Astrocyte (in vitro differentiated cells and primary cell): Measurements from ENCODE around the gene GRK3. TPM values are rescaled to one million over a fixed set of nuclear protein-coding genes. Genes with fewer than 3 reads are reported as not detected.
A peak's percentile ranks its signal among the peaks of the same experiment; 100 is the strongest.
"Not testable (repeated sequence)": the region's sequence is repeated elsewhere in the genome, so short reads cannot be mapped to it uniquely, and the experiment has no call there.

Experiments
- DNase-seq: peaks from one replicate; pipeline ENCODE4 v3.0.0-alpha.2; 2010; ENCODE audit warnings: low read depth
- FAIRE-seq: peaks from 2 replicates; lab custom pipeline; 2011; peaks lifted over from hg19 to GRCh38; lab: Jason Lieb, UNC
- H2AFZ ChIP-seq: 2 replicates; pipeline ENCODE4 v1.6.0; 2012; ENCODE audit warnings: low read depth, low read length, inconsistent platforms
- H3K27ac ChIP-seq: 2 replicates; pipeline ENCODE4 v1.5.1; 2011; ENCODE audit warnings: low read depth, low read length, inconsistent platforms
- H3K27me3 ChIP-seq: 2 replicates; pipeline ENCODE4 v1.6.0; 2011; ENCODE audit warnings: low read length, inconsistent platforms; ENCODE audit not compliant: insufficient read depth
- H3K36me3 ChIP-seq: 2 replicates; pipeline ENCODE4 v1.5.1; 2011; ENCODE audit warnings: low read length, inconsistent platforms; ENCODE audit not compliant: insufficient read depth
- H3K4me1 ChIP-seq: 2 replicates; pipeline ENCODE4 v1.5.1; 2011; ENCODE audit warnings: low read length, inconsistent platforms; ENCODE audit not compliant: insufficient read depth
- H3K4me2 ChIP-seq: 2 replicates; pipeline ENCODE4 v1.6.0; 2012; ENCODE audit warnings: low read length, inconsistent platforms
- H3K4me3 ChIP-seq: 2 replicates; pipeline ENCODE4 v1.5.1; 2011; ENCODE audit warnings: low read depth, mild to moderate bottlenecking, low read length, inconsistent platforms; ENCODE audit not compliant: insufficient read depth
- H3K79me2 ChIP-seq: 2 replicates; pipeline ENCODE4 v1.6.0; 2012; ENCODE audit warnings: mild to moderate bottlenecking, low read length, inconsistent platforms; ENCODE audit not compliant: insufficient read depth
- H3K9ac ChIP-seq: 2 replicates; pipeline ENCODE4 v1.6.0; 2012; ENCODE audit warnings: mild to moderate bottlenecking, low read length, inconsistent platforms
- H3K9me3 ChIP-seq: 2 replicates; pipeline ENCODE4 v1.5.1; 2012; ENCODE audit warnings: low read depth, mild to moderate bottlenecking, low read length, inconsistent platforms; ENCODE audit not compliant: insufficient read depth
- H4K20me1 ChIP-seq: 2 replicates; pipeline ENCODE4 v1.6.0; 2012; ENCODE audit warnings: low read length, inconsistent platforms; ENCODE audit not compliant: insufficient read depth
- H3K27ac Mint-ChIP-seq: one replicate; pipeline ENCODE4 v1.8.0; 2021; ENCODE audit warnings: mild to moderate bottlenecking, mixed read lengths; ENCODE audit not compliant: unreplicated experiment
- H3K27me3 Mint-ChIP-seq: one replicate; pipeline ENCODE4 v1.8.0; 2021; ENCODE audit warnings: low read depth, mixed read lengths; ENCODE audit not compliant: unreplicated experiment
- H3K36me3 Mint-ChIP-seq: one replicate; pipeline ENCODE4 v1.8.0; 2021; ENCODE audit warnings: low read depth, mixed read lengths; ENCODE audit not compliant: unreplicated experiment
- H3K4me1 Mint-ChIP-seq: one replicate; pipeline ENCODE4 v1.8.0; 2021; ENCODE audit warnings: low read depth, mixed read lengths; ENCODE audit not compliant: unreplicated experiment
- H3K4me3 Mint-ChIP-seq: one replicate; pipeline ENCODE4 v1.8.0; 2021; ENCODE audit warnings: mild to moderate bottlenecking, moderate library complexity, mixed read lengths; ENCODE audit not compliant: unreplicated experiment
- H3K9me3 Mint-ChIP-seq: one replicate; pipeline ENCODE4 v1.8.0; 2021; ENCODE audit warnings: mild to moderate bottlenecking, mixed read lengths; ENCODE audit not compliant: unreplicated experiment
- CTCF ChIP-seq: IDR thresholded peaks from 2 replicates; pipeline ENCODE4 v1.5.1; 2011; ENCODE audit warnings: low read depth, mild to moderate bottlenecking, inconsistent platforms, low read length, moderate library complexity; ENCODE audit not compliant: insufficient read depth
- EZH2 ChIP-seq: IDR thresholded peaks from 2 replicates; pipeline ENCODE4 v1.6.1; 2012; ENCODE audit warnings: mild to moderate bottlenecking, low read length, inconsistent platforms; ENCODE audit not compliant: insufficient read depth
- total RNA-seq: library from RNA; stranded (reverse); gene quantifications from 2 replicates; pipeline ENCODE4 v1.2.1, GENCODE V29; 2021

The GRK3 gene
- total RNA-seq, 1 donor from 2014 or later: 7.2 TPM

- peak overlapping the region; percentile 12 for H3K27ac Mint-ChIP-seq
- peaks cover 6% of the 10 kb centered on the region for H3K4me1 Mint-ChIP-seq
- no peak overlapping the region for H3K4me3 Mint-ChIP-seq
Observed at GRCh38 chr22:25555586-25555985, 8.9 kb upstream of the GRK3 start.

GRCh38 chr22:25557218-25557617 is 7.3 kb upstream of the GRK3 start:
- peaks cover 4% of the 10 kb centered on the region for H3K9me3 Mint-ChIP-seq
- no peak for FAIRE-seq
- H3K36me3 Mint-ChIP-seq: no peaks in the 10 kb centered on the region
- DNase-seq: no peak
- Histone ChIP-seq H4K20me1 (no peaks in the 10 kb centered on the region), H3K4me3 (no peak overlapping the region), H3K27ac (no peak overlapping the region), H3K36me3 (no peaks in the 10 kb centered on the region), H2AFZ (no peak overlapping the region), H3K4me2 (no peak overlapping the region), H3K9me3 (no peaks in the 10 kb centered on the region), H3K79me2 (no peaks in the 10 kb centered on the region), H3K4me1 (no peaks in the 10 kb centered on the region), H3K9ac (no peak overlapping the region), H3K27me3 (peaks cover 18% of the 10 kb centered on the region)
- no peak overlapping the region for H3K27ac Mint-ChIP-seq
- no peak overlapping the region for H3K4me3 Mint-ChIP-seq
- no peak for TF ChIP-seq EZH2
- no peak for TF ChIP-seq CTCF
- peaks cover 5% of the 10 kb centered on the region for H3K4me1 Mint-ChIP-seq
- peaks cover 42% of the 10 kb centered on the region for H3K27me3 Mint-ChIP-seq

More at GRCh38 chr22:25555586-25555985, 8.9 kb upstream of the GRK3 start:
- Histone ChIP-seq H3K27ac (no peak overlapping the region), H3K27me3 (peaks cover 15% of the 10 kb centered on the region), H3K9ac (no peak overlapping the region), H3K4me3 (no peak overlapping the region), H3K79me2 (no peaks in the 10 kb centered on the region), H3K4me1 (no peaks in the 10 kb centered on the region), H4K20me1 (no peaks in the 10 kb centered on the region), H3K9me3 (no peaks in the 10 kb centered on the region), H3K36me3 (no peaks in the 10 kb centered on the region), H3K4me2 (no peak overlapping the region), H2AFZ (no peak overlapping the region)
- FAIRE-seq (no peak), DNase-seq (peak; percentile 23)
- no peaks in the 10 kb centered on the region for H3K9me3 Mint-ChIP-seq
- H3K27me3 Mint-ChIP-seq: peaks cover 30% of the 10 kb centered on the region
- TF ChIP-seq EZH2: no peak
- no peak for TF ChIP-seq CTCF
- H3K36me3 Mint-ChIP-seq: no peaks in the 10 kb centered on the region

GRCh38 chr22:25558341-25558740 is 6.1 kb upstream of the GRK3 start:
- TF ChIP-seq CTCF: no peak
- no peak for TF ChIP-seq EZH2
- Mint-ChIP-seq H3K36me3 (no peaks in the 10 kb centered on the region), H3K9me3 (peaks cover 4% of the 10 kb centered on the region), H3K27me3 (peaks cover 42% of the 10 kb centered on the region), H3K4me3 (no peak overlapping the region), H3K27ac (no peak overlapping the region), H3K4me1 (peaks cover 4% of the 10 kb centered on the region)
- no peak for DNase-seq
- no peak for FAIRE-seq
- Histone ChIP-seq H3K4me3 (no peak overlapping the region), H4K20me1 (no peaks in the 10 kb centered on the region), H3K9me3 (no peaks in the 10 kb centered on the region), H3K4me1 (no peaks in the 10 kb centered on the region), H3K9ac (no peak overlapping the region), H3K79me2 (no peaks in the 10 kb centered on the region), H3K27me3 (peaks cover 18% of the 10 kb centered on the region), H3K27ac (no peak overlapping the region), H2AFZ (no peak overlapping the region), H3K4me2 (no peak overlapping the region), H3K36me3 (no peaks in the 10 kb centered on the region)

- H3K4me2 ChIP-seq, DNase-seq, H3K4me1 Mint-ChIP-seq, H3K9me3 Mint-ChIP-seq, H3K4me1 ChIP-seq, H3K27ac Mint-ChIP-seq, H4K20me1 ChIP-seq, H3K27ac ChIP-seq, H3K9ac ChIP-seq, FAIRE-seq, H3K4me3 ChIP-seq, H3K36me3 Mint-ChIP-seq, H3K79me2 ChIP-seq, H2AFZ ChIP-seq, H3K4me3 Mint-ChIP-seq, H3K9me3 ChIP-seq, H3K36me3 ChIP-seq: not testable (repeated sequence)
- peaks cover 14% of the 10 kb centered on the region for H3K27me3 ChIP-seq
- H3K27me3 Mint-ChIP-seq: peaks cover 42% of the 10 kb centered on the region
Observed at GRCh38 chr22:25559910-25560309, 4.6 kb upstream of the GRK3 start.
